GM19452 (cell line): ENCODE results near the gene HMCN1.

Experiments used
- ATAC-seq: cut with Tn5 transposase; IDR thresholded peaks from one replicate; pipeline ENCODE4 v1.9.1; 2021; ENCODE audit not compliant: unreplicated experiment

Gene HMCN1

DNA sequence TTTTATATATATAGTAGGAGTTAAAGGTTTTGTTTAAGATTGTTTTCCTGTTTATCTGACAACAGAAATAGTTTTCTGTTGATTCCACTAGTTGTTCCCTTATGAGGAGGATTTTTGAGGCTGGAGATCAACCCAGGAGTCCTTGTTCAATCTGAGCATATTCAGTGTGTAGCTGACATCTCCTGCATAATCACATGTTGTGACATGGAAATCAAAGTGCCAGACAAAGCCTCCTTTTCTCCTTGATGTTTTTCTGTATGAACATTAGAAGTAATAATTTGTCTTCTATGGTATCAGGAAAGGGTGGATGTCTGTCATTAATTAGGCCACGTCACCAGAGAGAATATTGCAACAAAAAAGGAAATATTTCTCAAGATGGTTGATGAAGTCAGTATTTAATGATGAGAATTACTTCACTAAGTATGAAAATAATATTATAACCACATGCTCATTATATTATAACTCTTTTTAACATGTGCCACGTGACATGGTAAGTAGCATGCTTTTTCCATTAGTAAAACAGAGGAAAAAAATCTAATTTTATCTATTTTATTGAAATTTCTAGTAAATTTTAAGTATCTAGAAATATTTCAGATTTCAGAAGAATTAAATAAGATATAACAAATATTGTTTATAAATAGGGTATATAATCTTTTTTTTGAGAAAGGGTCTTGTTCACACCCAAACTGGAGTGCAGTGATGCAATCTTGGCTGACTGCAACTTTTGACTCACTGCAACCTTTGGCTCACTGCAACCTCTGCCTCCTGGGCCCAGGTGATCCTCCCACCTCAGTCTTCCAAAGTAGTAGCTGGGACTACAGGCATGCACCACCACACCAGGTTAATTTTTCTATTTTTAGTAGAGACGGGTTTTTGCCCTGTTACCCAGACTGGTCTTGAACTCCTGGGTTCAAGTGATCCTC is 223.5 kb downstream of the HMCN1 start:
- ATAC-seq: no peak

DNA sequence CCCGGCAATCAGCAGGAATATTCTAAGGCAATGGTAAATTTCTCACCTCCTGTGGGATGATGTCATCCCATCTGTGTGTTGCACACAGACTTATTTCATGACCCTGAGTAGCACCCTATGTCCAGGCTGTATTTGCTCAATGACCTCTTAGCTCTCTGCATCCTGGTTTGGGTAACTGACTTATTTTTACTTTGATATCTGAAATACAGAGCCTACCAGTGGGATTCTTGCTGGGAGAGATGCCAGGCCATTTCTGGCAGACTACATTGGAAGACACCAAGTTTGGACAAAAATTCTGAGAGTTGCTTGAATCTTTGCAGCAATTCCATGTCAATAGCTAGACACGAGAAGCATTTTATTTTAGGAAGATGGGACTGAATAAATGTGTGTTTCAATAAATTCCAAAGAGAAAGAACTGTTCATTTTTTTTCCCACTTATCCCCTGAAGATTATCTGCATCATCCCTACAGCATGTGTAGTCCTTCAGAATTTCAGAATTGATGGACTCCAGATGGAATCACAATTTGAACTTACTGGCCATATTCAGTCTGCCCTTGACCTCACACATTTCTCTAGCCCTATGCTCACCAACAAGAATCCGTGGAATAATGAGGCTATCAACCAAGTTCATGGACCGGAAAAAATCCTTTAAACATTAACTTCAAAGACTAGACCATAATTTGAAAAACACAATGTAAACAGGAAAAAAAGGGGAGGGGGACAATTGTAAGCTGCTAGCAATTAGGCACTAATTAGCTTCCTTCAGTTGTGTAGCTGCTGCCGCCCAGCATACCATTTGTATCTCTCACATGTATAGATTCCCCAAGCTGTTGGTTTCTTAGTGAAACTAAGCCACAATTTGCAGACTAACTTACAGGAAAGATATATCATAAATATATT is 226.5 kb downstream of the HMCN1 start:
- ATAC-seq: no peak

GRCh38 chr1:185961664-185962063 is 227.5 kb downstream of the HMCN1 start:
- no peak for ATAC-seq

GRCh38 chr1:185964946-185965345 is 230.8 kb downstream of the HMCN1 start:
- ATAC-seq: no peak

DNA sequence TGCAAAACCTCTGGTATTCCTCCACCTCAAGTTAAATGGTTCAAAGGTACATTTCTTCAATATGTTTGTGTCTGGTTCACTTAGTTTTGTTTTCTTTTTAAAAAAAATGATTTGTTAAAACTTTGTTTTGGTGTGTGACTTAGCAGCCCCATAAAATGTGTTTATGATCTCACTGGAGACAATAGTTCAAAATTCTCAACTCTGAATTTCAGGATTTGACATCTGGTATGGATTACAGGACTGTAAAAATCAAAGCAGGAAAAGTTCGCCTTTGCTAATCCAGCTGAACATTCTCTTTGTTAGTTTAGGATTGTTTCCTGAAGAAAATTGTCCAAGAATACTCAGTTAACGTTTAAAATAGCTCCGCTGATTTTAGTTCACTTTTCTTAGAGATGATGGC is 231.7 kb downstream of the HMCN1 start:
- no peak for ATAC-seq

DNA sequence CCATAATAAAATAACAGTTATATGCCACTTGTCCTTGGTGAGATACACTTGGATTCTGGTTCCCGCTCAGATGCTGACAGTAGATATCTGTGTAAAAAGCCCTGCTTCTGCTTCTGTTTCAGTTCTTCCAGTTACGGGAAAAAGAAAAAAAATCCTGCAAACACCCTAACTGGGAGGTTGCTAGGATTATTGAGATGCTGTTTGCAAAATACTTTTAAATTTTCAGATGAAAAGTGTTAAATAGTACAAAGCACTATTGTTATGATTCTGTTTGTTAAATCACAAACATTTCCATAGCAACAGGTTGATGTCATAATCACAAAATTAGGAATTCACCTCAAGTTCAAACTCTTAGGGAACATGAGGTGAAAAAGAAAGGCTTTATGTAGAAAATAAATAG is 232.3 kb downstream of the HMCN1 start:
- no peak for ATAC-seq

- ATAC-seq: no peak
Observed at GRCh38 chr1:185969028-185969427, 234.8 kb downstream of the HMCN1 start.

DNA sequence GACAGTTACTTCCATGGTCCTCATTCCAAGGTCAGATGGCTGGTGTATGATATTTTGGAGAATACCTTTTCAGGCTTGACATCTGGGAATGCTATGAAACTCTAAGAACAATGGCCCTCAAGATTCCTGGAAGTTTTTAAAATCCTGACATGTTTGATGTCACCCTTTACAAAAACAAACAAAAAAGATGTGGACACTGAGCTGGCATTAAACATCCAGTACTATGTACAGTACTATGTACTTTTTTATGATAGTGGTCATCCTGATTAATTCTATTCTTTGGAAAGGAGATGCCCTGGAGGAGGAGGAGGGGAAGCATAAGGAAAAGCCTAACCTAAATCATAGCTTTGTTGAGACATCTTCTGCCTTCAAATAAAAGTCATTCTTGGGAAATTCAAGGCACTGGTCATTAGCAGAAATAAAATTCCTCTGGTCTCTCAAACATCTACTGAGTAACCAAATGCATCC is 235.4 kb downstream of the HMCN1 start:
- no peak for ATAC-seq

DNA sequence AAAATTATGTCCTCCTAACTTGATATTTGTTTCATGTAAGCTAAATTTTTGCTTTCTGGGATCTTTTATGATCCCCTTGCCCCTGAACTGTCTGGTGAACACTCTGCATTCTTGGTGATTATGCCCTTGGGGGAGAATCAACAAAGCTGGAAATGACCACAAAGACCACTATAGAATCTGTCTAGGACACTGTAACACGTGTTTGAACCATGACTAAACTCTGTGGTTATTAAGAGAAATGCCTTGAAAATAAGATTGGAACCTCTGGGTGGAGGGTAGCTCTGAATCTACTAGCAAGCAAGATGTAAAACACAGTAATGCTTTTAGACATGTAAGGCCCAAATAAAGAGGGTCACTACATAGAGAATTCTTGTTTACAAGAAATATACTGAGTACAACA is 237.5 kb downstream of the HMCN1 start:
- no peak for ATAC-seq

- no peak for ATAC-seq
Observed at GRCh38 chr1:185972096-185972850, 238.1 kb downstream of the HMCN1 start.

- no peak for ATAC-seq
Observed at GRCh38 chr1:185973645-185974044, 239.5 kb downstream of the HMCN1 start.

- no peak for ATAC-seq
Observed at GRCh38 chr1:185974367-185975170, 240.4 kb downstream of the HMCN1 start.

GRCh38 chr1:185980891-185981290 is 246.7 kb downstream of the HMCN1 start:
- no peak for ATAC-seq

DNA sequence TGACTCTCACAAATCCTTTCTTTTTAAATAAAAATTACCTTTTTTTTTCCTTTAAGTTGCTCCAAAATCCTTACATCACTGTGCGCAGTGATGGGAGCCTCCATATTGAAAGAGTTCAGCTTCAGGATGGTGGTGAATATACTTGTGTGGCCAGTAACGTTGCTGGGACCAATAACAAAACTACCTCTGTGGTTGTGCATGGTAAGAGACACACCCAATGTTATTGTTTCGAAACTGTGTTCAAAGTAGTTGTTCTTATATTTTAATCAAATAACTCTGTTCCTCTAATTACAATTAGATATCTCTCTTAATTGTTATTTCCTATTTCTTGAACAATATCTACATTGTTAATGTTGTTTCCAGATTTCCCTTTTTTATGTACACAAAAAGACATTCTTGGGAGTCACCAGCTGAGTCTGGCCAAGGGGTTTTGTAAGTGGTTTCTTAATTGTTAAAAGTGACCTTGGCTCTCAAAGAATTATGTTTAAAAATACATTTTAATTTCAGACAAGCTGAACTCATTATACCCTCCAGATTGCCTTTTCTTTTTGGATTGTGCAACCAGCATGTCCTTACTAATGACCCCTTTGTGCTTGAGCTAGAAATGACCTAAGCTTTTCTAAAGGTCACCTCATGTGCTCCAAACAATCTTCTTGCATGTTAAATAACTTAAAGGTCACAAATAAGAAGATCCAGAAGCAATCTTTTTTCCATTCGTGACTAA is 250.1 kb downstream of the HMCN1 start:
- no peak for ATAC-seq

- no peak for ATAC-seq
Observed at GRCh38 chr1:185987611-185988321, 253.6 kb downstream of the HMCN1 start.

GRCh38 chr1:185990565-185990964 is 256.4 kb downstream of the HMCN1 start:
- no peak for ATAC-seq

GRCh38 chr1:185991266-185991665 is 257.1 kb downstream of the HMCN1 start:
- ATAC-seq: no peak

DNA sequence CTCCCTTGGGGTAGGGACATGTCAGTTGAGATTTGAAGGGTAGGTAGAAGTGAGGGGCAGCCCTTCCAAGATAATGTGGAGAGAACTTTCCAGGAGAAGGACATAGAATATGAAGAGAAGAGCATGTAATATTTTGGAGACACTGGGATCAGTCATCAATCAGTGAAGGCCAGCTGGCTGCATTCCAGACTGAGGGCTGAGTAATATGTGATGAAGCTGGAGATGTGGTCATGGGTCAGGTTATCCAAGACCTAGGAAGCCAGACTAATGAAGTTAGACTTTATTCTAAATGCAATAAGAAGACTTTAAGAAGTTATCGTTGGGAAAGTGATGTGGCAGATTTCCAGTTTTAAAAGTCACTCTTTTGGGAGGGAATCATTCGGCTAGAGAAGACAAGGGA is 262.0 kb downstream of the HMCN1 start:
- no peak for ATAC-seq

DNA sequence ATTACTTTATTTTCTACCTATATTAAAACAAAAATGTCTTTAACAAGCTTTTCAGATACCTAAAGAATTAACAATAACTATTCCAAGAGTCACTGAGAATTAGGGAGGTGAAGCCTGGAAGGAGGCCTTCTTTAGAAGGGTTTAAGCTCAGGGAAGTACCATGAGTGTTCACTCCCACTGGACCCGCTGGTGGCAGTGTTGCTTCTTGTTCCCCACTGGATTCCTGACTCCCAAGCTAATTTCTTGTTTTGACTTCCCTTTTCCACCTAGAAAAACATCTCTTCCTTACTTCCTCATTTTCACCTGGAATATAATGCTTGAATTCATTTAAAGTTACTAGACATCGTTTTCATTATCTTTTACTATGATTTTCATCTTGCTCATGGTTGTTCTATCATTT is 264.2 kb downstream of the HMCN1 start:
- ATAC-seq: no peak
